ENCODE data around the gene SPPL2C. TPM values are rescaled to one million over a fixed set of nuclear protein-coding genes. Genes with fewer than 3 reads are reported as not detected.

Gene SPPL2C
- total RNA-seq, 2 donors from 2014 or later = 1.5 TPM; not detected in 1

- Histone ChIP-seq H3K27me3 (replicated peaks; ENCODE audit: insufficient read depth) (no peaks in the 10 kb centered on the region), H3K27ac (no peak overlapping the region), H3K4me3 (no peak overlapping the region), H3K9me3 (no peaks in the 10 kb centered on the region), H3K4me1 (replicated peaks) (no peaks in the 10 kb centered on the region), H3K36me3 (no peaks in the 10 kb centered on the region)
- no peak for DNase-seq (ENCODE audit: low spot score)
- 90% methylated on average over 9 of the region's 9 CpGs for WGBS
- TF ChIP-seq CTCF (IDR thresholded peaks at IDR 0.05) (no peak), POLR2A (IDR thresholded peaks at IDR 0.05) (no peak), POLR2AphosphoS5 (IDR thresholded peaks at IDR 0.05) (no peak)
- intact Hi-C loops (cut with DNase I) = no loop called here
Measured at GRCh38 chr17:45848405-45848804, 3.7 kb downstream of the SPPL2C start.

- WGBS = 58% methylated on average over 13 of the region's 15 CpGs
- intact Hi-C loops (cut with DNase I) = no loop called here
- no peak for DNase-seq (ENCODE audit: low spot score)
- Histone ChIP-seq H3K27ac (no peak overlapping the region), H3K27me3 (replicated peaks; ENCODE audit: insufficient read depth) (no peaks in the 10 kb centered on the region), H3K4me1 (replicated peaks) (no peaks in the 10 kb centered on the region), H3K4me3 (no peak overlapping the region), H3K36me3 (no peaks in the 10 kb centered on the region), H3K9me3 (no peaks in the 10 kb centered on the region)
- TF ChIP-seq POLR2AphosphoS5 (IDR thresholded peaks at IDR 0.05) (no peak), CTCF (IDR thresholded peaks at IDR 0.05) (no peak), POLR2A (IDR thresholded peaks at IDR 0.05) (no peak)
Measured at GRCh38 chr17:45848868-45849535, 4.3 kb downstream of the SPPL2C start.

- no peak for TF ChIP-seq POLR2A (IDR thresholded peaks at IDR 0.05)
- TF ChIP-seq CTCF (IDR thresholded peaks at IDR 0.05) = no peak
- TF ChIP-seq POLR2AphosphoS5 (IDR thresholded peaks at IDR 0.05) = no peak
- DNase-seq (ENCODE audit: low spot score) = no peak
- Histone ChIP-seq H3K4me3 (no peak overlapping the region), H3K9me3 (no peaks in the 10 kb centered on the region), H3K27ac (no peak overlapping the region), H3K4me1 (replicated peaks) (no peaks in the 10 kb centered on the region), H3K27me3 (replicated peaks; ENCODE audit: insufficient read depth) (no peaks in the 10 kb centered on the region), H3K36me3 (no peaks in the 10 kb centered on the region)
- intact Hi-C loops (cut with DNase I) = no loop called here
- WGBS = 85% methylated on average over 7 of the region's 7 CpGs
Measured at GRCh38 chr17:45849536-45849990, 4.9 kb downstream of the SPPL2C start.

GRCh38 chr17:45850011-45850410 lies 5.3 kb downstream of the SPPL2C start:
- 86% methylated on average over 4 of the region's 4 CpGs for WGBS
- TF ChIP-seq POLR2A (IDR thresholded peaks at IDR 0.05) (no peak), POLR2AphosphoS5 (IDR thresholded peaks at IDR 0.05) (no peak), CTCF (IDR thresholded peaks at IDR 0.05) (no peak)
- H3K27me3 ChIP-seq (replicated peaks; ENCODE audit: insufficient read depth) = no peaks in the 10 kb centered on the region

GRCh38 chr17:45850468-45850867 lies 5.8 kb downstream of the SPPL2C start:
- TF ChIP-seq POLR2AphosphoS5 (IDR thresholded peaks at IDR 0.05) = no peak
- Histone ChIP-seq H3K9me3 (no peaks in the 10 kb centered on the region), H3K27ac (no peak overlapping the region), H3K4me3 (no peak overlapping the region), H3K4me1 (replicated peaks) (no peaks in the 10 kb centered on the region), H3K27me3 (replicated peaks; ENCODE audit: insufficient read depth) (no peaks in the 10 kb centered on the region), H3K36me3 (no peaks in the 10 kb centered on the region)
- 87% methylated on average over 5 of the region's 5 CpGs for WGBS
- intact Hi-C loops (cut with DNase I) = no loop called here
- DNase-seq (ENCODE audit: low spot score) = no peak

More at GRCh38 chr17:45850011-45850410, 5.3 kb downstream of the SPPL2C start:
- H3K36me3 ChIP-seq = no peaks in the 10 kb centered on the region
- no peak for DNase-seq (ENCODE audit: low spot score)
- no peaks in the 10 kb centered on the region for H3K4me1 ChIP-seq (replicated peaks)
- no peak overlapping the region for H3K27ac ChIP-seq
- intact Hi-C loops (cut with DNase I) = no loop called here
- H3K9me3 ChIP-seq = no peaks in the 10 kb centered on the region
- no peak overlapping the region for H3K4me3 ChIP-seq

All from prostate gland (tissue), 2 donors.